GM19324 (cell line): ENCODE measurements around the gene TRIM17.

Source experiments
- ATAC-seq: cut with Tn5 transposase; IDR thresholded peaks from one replicate; pipeline ENCODE4 v1.9.1; 2021; ENCODE audit warnings: mild to moderate bottlenecking, moderate library complexity; ENCODE audit not compliant: unreplicated experiment, low FRiP score

The TRIM17 gene

GRCh38 chr1:228361314-228362140, 55.1 kb downstream of the TRIM17 start:
- ATAC-seq: no peak

DNA sequence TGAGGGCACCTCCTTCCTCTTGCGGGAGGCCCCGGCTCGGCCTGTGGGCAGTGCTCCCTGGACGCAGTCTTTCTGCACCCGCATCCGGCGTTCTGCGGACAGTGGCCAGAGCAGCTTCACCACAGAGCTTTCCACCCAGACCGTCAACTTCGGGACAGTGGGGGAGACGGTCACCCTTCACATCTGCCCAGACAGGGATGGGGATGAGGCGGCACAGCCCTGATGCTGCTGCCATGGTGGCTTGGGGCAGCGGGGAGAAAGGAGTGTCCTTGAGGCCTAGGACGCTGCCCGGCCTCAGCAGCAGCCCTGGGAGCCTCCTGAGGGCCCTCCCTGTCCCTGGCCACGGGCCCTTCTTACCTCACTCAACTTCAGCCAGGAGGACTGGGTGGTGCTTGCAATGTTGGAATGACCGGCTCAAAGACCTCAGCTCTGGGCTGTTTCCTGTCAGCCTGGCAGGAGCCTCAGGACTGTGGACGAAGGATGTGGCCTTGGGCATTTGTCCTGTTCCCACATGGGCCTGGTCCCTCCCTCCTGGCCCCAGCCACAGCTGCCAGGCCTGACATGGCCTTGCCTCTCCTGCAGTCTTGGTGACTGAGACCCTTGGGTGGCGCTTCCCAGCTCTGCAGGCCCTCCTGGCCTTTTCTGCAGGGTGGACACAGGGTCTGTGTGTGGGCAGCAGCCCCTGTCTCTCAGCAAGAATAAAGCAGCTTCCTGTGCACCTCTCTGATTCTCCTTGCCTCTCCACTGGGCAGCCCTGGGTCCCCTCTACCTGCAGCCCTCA, 55.9 kb downstream of the TRIM17 start:
- no peak for ATAC-seq

- no peak for ATAC-seq
These were observed 56.8 kb downstream of the TRIM17 start for GRCh38 chr1:228359613-228360532.

DNA sequence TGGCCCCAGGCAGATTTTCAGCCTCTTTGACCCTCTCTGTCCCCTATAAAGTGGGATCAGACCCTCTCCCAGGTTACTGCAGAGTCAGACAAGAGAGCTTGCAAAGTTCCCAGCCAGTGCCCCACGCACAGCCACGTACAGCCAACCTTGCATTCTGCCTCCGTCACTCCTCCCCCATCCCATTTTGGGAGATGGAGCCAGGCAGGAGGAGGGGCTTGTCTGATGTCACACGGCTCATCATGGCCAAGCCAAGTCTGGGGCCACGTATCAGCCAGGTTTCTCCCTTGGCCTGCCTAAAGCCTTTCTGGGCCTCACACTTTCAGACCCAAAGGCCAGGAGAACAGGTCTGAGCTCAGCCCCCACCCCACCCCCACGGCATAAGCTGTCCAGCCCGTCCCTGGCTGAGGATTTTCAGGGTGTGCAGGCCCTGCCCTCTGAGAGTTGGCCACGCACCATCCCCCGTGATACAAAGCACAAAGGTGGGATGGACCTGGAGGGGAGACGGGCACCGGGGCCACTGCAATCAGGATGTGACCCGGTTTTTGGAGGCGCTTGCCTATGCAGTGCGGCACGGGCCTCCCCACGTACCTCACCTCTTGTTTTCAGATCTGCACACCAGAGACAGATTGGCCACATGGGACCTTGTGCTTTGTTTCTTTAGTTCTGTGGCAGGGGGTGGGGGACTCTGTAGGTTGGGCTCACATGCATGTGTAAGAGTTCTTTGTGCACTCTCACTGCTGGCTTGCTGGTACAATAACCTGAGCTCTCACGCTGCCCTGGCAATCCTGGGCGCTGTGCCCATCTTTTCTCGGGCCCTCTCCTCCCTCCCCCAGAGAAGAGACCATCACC, 57.7 kb downstream of the TRIM17 start:
- ATAC-seq: no peak

GRCh38 chr1:228358039-228358763, 58.5 kb downstream of the TRIM17 start:
- ATAC-seq: no peak
